Measurements from ENCODE around the gene MX2.
"Not testable (repeated sequence)": the region's sequence is repeated elsewhere in the genome, so short reads cannot be mapped to it uniquely, and the experiment has no call there.

MX2 gene

GRCh38 chr21:41387042-41387819, 25.4 kb downstream of the MX2 start:
- DNase-seq (ENCODE audit: low read depth in 2 of 2) = no peak

DNA sequence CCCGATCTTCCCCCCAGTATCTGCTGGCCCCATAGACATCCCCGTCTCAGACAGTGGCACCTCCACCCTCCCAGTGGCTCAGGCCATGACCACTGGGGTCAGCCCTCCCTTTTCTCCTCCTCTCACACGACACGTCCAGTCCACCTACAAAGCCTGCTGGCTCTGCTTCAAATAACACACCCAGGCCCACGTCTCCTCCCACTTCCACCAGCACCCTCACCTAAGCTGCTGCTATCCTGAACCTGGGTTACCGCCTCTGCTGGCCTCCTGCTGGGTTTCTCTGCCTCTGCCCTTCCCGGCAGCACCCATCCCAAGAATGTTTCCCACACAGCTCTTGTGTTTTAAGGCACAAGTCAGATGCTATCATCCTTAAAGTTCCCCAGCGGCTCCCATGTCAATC, 26.0 kb downstream of the MX2 start:
- no peak for DNase-seq (ENCODE audit: low read depth in 2 of 2)

GRCh38 chr21:41388259-41388658, 26.4 kb downstream of the MX2 start:
- no peak for DNase-seq (ENCODE audit: low read depth in 2 of 2)

DNA sequence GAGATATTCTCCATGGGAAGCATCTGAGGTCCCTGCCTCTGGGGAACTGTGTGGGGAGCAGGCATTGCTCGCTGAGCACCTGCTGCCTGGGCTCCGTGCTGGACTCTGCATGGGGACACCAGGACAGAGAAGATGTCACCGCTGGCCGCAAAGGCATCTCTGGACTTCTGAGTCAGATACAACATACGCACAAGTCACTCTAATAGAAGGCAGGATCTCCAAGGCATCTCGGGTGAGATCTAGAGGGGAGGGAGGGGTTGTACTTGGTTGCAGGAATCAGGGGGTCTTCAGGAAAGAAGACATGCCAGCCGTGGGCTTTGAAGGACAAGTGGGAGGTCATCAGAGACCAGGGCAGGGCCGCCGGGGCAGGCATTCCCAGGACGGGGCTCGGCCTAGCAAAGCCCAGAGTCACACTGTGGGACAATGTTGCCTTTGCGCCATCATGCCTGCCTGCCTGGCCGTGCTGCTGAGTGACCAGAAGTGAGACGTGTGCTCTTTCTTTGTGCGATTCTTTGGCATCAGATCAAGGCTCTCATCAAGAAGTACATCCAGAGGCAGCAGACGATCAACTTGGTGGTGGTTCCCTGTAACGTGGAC, 28.3 kb downstream of the MX2 start:
- DNase-seq (ENCODE audit: low read depth in 2 of 2) = no peak

DNA sequence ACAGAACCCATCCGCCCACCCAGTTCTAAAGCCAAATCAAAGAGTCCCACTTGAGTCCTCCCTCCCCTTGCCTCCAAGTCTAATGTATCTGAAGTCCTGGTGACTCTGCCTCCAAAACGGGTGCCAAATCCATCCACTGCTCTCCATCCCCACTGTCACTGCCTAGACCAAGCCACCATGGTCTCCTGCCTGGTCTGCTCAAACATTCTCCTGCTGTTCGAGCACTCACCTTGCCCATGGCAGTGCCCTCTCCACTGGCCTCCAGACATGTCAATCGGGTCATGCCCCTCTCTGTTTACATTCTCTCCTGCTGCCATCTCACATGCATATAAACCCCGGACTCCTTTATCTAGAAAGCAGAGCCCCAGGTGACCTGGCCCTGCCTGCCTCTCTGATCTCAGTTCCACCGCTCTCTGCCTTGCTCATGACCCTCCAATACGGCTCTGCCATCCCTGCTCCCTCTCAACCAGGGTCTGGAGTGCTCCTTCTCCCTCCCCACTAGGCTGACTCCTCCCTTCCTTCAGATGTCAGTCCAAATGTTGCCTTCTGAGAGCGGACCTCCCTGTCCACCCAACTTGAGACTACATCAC, 32.1 kb downstream of the MX2 start:
- DNase-seq (ENCODE audit: low read depth in 2 of 2) = no peak

- DNase-seq (ENCODE audit: low read depth in 2 of 2) = no peak
Measured at GRCh38 chr21:41396558-41397075, 34.8 kb downstream of the MX2 start.

DNA sequence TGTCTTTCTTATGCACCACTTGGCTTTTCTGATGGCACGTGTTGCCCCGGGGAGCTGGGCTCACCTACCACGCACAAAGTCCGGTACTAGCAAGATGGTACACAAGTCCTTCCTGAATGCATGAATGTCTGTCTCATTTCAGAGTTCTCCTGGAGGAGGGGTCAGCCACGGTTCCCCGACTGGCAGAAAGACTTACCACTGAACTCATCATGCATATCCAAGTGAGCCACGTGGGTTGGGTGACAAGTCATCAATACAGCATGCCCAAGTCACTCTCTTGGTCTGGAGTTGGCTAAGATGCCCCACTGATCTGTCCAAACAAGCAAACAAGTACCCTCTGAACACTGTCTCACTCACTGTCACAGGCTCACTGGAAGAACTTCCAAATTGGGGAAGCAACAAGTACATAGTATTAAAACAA, 35.7 kb downstream of the MX2 start:
- no peak for DNase-seq (ENCODE audit: low read depth in 2 of 2)

- no peak for DNase-seq (ENCODE audit: low read depth in 2 of 2)
Measured at GRCh38 chr21:41398251-41398650, 36.4 kb downstream of the MX2 start.

GRCh38 chr21:41398831-41399230, 37.0 kb downstream of the MX2 start:
- DNase-seq (ENCODE audit: low read depth in 2 of 2) = no peak

- DNase-seq (ENCODE audit: low read depth in 2 of 2) = no peak
Measured at GRCh38 chr21:41399246-41399800, 37.5 kb downstream of the MX2 start.

GRCh38 chr21:41402231-41402630, 40.4 kb downstream of the MX2 start:
- DNase-seq (ENCODE audit: low read depth in 2 of 2) = no peak

GRCh38 chr21:41402796-41403195, 41.0 kb downstream of the MX2 start:
- DNase-seq (ENCODE audit: low read depth in 2 of 2) = no peak

DNA sequence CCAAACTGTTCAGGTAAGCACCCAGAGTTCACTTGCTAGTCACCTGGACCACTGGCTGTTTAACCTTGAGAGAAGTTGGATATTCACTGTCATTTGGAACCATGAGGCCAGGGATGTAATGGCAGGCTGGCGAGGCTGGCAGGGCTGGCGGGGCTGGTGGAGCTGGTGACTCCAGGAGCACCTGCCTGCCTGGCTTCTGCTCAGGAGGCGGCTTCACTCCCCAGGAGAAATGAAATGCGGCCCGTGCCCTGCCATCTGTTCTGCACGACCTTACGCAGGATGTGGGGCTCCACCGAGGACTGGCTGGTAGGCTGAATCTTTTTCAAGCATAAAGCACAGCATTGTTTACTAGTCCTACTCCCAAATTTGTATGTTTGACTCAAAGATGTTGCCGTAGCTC, 41.5 kb downstream of the MX2 start:
- DNase-seq (ENCODE audit: low read depth in 2 of 2) = no peak

GRCh38 chr21:41403966-41404365, 42.1 kb downstream of the MX2 start:
- DNase-seq (ENCODE audit: low read depth in 2 of 2) = no peak

DNA sequence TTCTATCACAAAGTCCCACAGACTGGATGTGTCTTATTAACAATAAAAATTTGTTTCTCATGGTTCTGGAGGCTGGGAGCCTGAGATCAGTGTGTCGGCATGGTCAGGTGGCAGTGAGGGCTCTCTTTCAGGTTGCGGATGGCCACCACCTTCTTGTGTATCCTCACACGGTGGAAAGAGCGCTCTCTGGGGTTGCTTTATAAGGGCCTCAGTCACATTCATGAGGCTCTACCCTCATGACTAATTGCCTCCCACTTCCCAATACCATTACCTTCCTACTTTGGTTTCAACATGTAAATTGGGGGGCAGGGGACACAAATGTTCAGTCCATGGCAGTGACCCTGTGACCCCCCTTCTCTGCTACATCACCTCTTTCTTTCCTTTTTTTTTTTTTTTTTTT, 43.5 kb downstream of the MX2 start:
- no peak for DNase-seq (ENCODE audit: low read depth in 2 of 2)

DNA sequence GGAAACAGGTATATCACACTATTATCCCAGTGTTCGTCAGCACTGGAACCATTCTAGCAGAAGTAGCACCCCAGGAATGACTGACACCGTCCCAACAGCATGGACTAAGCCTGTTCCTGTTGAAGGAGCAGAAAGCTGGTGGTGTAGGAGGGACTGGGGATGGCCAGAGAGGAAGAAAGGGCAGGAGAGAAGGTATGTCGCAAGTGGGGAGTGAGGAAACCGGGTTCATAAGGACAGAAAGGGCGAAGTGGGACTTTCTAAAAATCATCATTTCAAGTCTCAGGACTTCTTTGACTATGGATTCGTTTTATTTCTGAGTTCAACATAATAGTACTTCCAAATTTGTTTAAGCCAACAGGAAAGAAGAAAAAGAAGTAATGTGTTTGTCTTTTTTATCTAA, 44.5 kb downstream of the MX2 start:
- DNase-seq (ENCODE audit: low read depth in 2 of 2) = no peak

- DNase-seq (ENCODE audit: low read depth in 2 of 2) = no peak
Measured at GRCh38 chr21:41407541-41408460, 46.0 kb downstream of the MX2 start.

DNA sequence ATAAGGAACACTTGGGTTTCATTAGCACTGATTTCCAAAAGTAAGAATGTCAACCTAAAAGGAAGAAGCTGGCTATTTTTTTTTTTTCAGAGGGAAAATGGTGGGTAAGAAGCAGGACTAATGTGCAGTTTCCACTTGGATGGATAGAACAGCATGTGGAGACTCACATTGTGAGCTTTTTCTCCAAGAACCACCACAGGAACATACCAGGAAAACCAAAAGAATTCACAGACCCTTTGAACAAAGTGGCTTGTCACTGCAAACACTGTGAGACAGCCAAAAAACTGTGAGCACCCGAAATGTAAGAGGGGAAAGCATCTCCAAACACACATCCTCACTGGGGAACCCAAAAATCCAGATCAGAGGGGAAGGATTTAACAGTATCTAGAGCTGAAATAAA, 48.5 kb downstream of the MX2 start:
- DNase-seq (ENCODE audit: low read depth in 2 of 2) = no peak

- DNase-seq (ENCODE audit: low read depth in 2 of 2) = no peak
Measured at GRCh38 chr21:41410767-41411448, 49.1 kb downstream of the MX2 start.

DNA sequence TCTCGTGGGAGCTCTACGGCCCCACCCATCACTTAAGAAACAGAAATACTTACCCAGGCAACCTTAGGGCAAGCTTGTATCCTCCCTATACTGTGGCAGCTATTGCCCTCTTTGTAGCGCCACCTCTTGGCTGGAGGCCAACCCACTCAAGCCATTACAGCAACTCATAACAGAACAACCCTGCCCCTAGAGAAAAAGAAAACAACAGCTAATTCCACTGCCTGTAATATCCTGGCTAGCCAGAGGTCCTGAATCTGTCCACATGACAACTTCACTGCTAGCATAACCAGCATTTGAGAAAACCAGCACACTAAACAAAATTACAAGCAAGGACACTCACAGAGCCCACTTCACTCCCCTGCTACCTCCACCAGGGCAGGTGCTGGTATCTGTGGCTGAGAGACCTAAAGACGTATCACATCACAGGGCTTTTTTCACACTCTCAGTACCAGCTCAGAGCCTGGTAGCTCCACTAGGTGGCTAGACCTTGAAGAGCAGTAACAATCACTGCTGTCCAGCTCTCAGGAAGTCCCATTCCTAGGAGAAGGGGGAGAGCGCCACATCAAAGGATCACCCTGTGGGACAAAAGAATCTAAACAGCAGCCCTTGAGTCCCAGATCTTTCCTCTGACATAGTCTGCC, 49.7 kb downstream of the MX2 start:
- DNase-seq (ENCODE audit: low read depth in 2 of 2) = no peak

DNA sequence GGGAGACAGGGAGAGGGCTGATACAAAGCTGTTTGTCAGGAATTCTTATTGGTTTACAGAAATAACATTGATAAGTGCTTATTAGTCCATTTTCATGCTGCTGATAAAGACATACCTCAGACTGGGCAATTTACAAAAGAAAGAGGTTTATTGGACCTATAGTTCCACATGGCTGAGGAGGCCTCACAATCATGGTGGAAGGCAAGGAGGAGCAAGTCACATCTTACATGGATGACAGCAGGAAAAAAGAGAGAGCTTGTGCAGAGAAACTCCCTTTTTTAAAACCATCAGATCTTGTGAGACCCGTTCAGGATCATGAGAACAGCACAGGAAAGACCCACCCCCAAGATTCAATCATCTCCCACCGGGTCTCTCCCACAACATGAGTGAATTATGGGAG, 55.7 kb downstream of the MX2 start:
- DNase-seq (ENCODE audit: low read depth in 2 of 2) = not testable (repeated sequence)

All from stimulated activated CD4-positive, alpha-beta T cell treated with anti-CD3 and anti-CD28 coated beads, Interleukin-4, amount 100 ng/mL, for 48 hours (primary cell).